ENCODE measurements around the gene JKAMP.

DNA sequence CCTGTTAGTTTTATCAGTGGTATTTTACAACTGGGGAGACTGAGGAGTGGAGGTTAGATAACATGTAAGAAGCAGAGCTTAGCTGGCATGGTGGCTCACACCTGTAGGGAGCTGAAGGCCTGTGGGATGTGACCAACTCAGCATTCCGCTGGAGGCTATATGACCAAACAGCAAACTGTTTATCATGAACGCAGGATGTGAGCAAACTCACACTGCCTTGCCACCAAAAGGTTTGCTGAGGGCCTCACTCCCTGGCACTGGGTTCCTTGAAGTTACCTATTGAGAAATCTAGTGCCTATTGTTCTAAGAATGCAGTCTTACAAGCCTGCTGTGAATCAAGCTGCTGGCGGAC lies 23.4 kb downstream of the JKAMP start:
- TF ChIP-seq, protein P1, sequence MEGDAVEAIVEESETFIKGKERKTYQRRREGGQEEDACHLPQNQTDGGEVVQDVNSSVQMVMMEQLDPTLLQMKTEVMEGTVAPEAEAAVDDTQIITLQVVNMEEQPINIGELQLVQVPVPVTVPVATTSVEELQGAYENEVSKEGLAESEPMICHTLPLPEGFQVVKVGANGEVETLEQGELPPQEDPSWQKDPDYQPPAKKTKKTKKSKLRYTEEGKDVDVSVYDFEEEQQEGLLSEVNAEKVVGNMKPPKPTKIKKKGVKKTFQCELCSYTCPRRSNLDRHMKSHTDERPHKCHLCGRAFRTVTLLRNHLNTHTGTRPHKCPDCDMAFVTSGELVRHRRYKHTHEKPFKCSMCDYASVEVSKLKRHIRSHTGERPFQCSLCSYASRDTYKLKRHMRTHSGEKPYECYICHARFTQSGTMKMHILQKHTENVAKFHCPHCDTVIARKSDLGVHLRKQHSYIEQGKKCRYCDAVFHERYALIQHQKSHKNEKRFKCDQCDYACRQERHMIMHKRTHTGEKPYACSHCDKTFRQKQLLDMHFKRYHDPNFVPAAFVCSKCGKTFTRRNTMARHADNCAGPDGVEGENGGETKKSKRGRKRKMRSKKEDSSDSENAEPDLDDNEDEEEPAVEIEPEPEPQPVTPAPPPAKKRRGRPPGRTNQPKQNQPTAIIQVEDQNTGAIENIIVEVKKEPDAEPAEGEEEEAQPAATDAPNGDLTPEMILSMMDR (IDR thresholded peaks at IDR 0.05) = no peak
- TF ChIP-seq EZH2 (IDR thresholded peaks at IDR 0.05) (no peak), EZH2phosphoT487 (IDR thresholded peaks at IDR 0.05) (no peak)

Measured in neural progenitor cell (in vitro differentiated cells).